Stimulated activated CD4-positive, alpha-beta T cell treated with anti-CD3 and anti-CD28 coated beads, Interleukin-4, amount 100 ng/mL, for 48 hours (primary cell): Measurements from ENCODE around the gene SLAMF7.
"Not testable (repeated sequence)": the region's sequence is repeated elsewhere in the genome, so short reads cannot be mapped to it uniquely, and the experiment has no call there.

Experiments used
- DNase-seq, 2 donors: peaks; one replicate each; pipeline ENCODE4 v3.0.0-alpha.2; 2020; ENCODE audit warnings: low read depth in 2 of 2

The SLAMF7 gene

GRCh38 chr1:160774886-160775719 is 36.1 kb downstream of the SLAMF7 start:
- no peak for DNase-seq

GRCh38 chr1:160776178-160776577 is 37.1 kb downstream of the SLAMF7 start:
- DNase-seq: no peak

GRCh38 chr1:160777486-160778089 is 38.5 kb downstream of the SLAMF7 start:
- no peak for DNase-seq

GRCh38 chr1:160778976-160779375 is 39.9 kb downstream of the SLAMF7 start:
- no peak for DNase-seq

GRCh38 chr1:160779626-160780397 is 40.8 kb downstream of the SLAMF7 start:
- no peak for DNase-seq

GRCh38 chr1:160780398-160780755 is 41.3 kb downstream of the SLAMF7 start:
- DNase-seq: no peak

GRCh38 chr1:160781186-160781766 is 42.2 kb downstream of the SLAMF7 start:
- no peak for DNase-seq

- DNase-seq: no peak
Measured at GRCh38 chr1:160781914-160782689, 43.1 kb downstream of the SLAMF7 start.

GRCh38 chr1:160782988-160783765 is 44.1 kb downstream of the SLAMF7 start:
- DNase-seq: not testable (repeated sequence)

- no peak for DNase-seq
Measured at GRCh38 chr1:160789051-160789701, 50.1 kb downstream of the SLAMF7 start.

- DNase-seq: no peak
Measured at GRCh38 chr1:160789702-160790611, 50.9 kb downstream of the SLAMF7 start.

- no peak for DNase-seq
Measured at GRCh38 chr1:160794376-160794775, 55.3 kb downstream of the SLAMF7 start.

GRCh38 chr1:160795951-160796383 is 56.9 kb downstream of the SLAMF7 start, which contains the start of gene LY9:
LY9 (plus strand) TSS chr1:160796174; CDS start chr1:160796188, 14 bp downstream.
- DNase-seq: peak; percentile 44 to 64

GRCh38 chr1:160797271-160797709 is 58.2 kb downstream of the SLAMF7 start:
- no peak for DNase-seq

- peak; percentile 32 to 35 for DNase-seq
Measured at GRCh38 chr1:160797861-160798273, 58.8 kb downstream of the SLAMF7 start.

- no peak for DNase-seq
Measured at GRCh38 chr1:160798439-160798838, 59.4 kb downstream of the SLAMF7 start.

- DNase-seq: no peak
Measured at GRCh38 chr1:160799641-160800040, 60.6 kb downstream of the SLAMF7 start.

GRCh38 chr1:160800142-160800541 is 61.1 kb downstream of the SLAMF7 start:
- no peak for DNase-seq
